IMR-90 (cell line): ENCODE measurements around the gene YLPM1. TPM values are rescaled to one million over a fixed set of nuclear protein-coding genes. Genes with fewer than 3 reads are reported as not detected.

Experiments
- ATAC-seq: fragments of 200-7000 bp; cut with Tn5 transposase; 2 replicates; pipeline ENCODE4 v1.9.1; 2020; ENCODE audit warnings: low read depth, mild to moderate bottlenecking, moderate library complexity
- BruUV-seq: library from RNA; stranded (reverse); fragments of 400-500 nt; replicated peaks from 2 replicates; lab custom pipeline; 2021; lab: Mats Ljungman, UMichigan
- CTCF ChIA-PET: fragments of 300-600 bp; formaldehyde crosslinking; extraction: SDS; loops from one replicate; lab custom pipeline; 2021; ENCODE audit warnings: antibody characterized with exemption; lab: Yijun Ruan, JAX
- POLR2A ChIA-PET: fragments of 300-600 bp; sonication (Branson Sonifier 250); formaldehyde crosslinking; loops from one replicate; lab custom pipeline; 2022; ENCODE audit warnings: antibody characterized with exemption; ENCODE audit not compliant: unreplicated experiment; lab: Charles Lee
- DNase-seq: peaks from one replicate; pipeline ENCODE4 v3.0.0; 2013
- H2AFZ ChIP-seq: replicated peaks from 2 replicates; pipeline ENCODE3; 2013; ENCODE audit warnings: low read length, mild to moderate bottlenecking; ENCODE audit not compliant: poor library complexity
- H2AK5ac ChIP-seq: 2 replicates; pipeline ENCODE4 v1.6.1; 2013; ENCODE audit warnings: low read depth, low read length, inconsistent platforms
- H2AK9ac ChIP-seq: replicated peaks from 2 replicates; pipeline ENCODE3; 2013; ENCODE audit warnings: mild to moderate bottlenecking, low read depth, low read length, moderate library complexity; ENCODE audit not compliant: poor library complexity
- H2BK120ac ChIP-seq: 2 replicates; pipeline ENCODE4 v1.6.1; 2013; ENCODE audit warnings: low read depth, low read length, inconsistent platforms
- H2BK15ac ChIP-seq: 3 replicates; pipeline ENCODE4 v1.6.1; 2013; ENCODE audit warnings: low read depth, low read length, inconsistent platforms
- H2BK20ac ChIP-seq: 2 replicates; pipeline ENCODE4 v1.6.1; 2013; ENCODE audit warnings: low read depth, mild to moderate bottlenecking, inconsistent platforms, low read length, moderate library complexity
- H2BK5ac ChIP-seq: 2 replicates; pipeline ENCODE4 v1.6.1; 2013; ENCODE audit warnings: mild to moderate bottlenecking, low read depth, low read length, inconsistent platforms; ENCODE audit not compliant: poor library complexity, severe bottlenecking
- H3K14ac ChIP-seq: replicated peaks from 2 replicates; pipeline ENCODE4 v1.6.1; 2013; ENCODE audit warnings: low read depth, low read length, inconsistent platforms
- H3K18ac ChIP-seq: 2 replicates; pipeline ENCODE4 v1.6.1; 2013; ENCODE audit warnings: low read depth, low read length, control low read depth
- H3K23ac ChIP-seq: 2 replicates; pipeline ENCODE4 v1.6.1; 2013; ENCODE audit warnings: low read depth, low read length, inconsistent platforms
- H3K27ac ChIP-seq: 2 replicates; pipeline ENCODE4 v1.5.1; 2013; ENCODE audit warnings: mild to moderate bottlenecking, control low read depth, low read length; ENCODE audit not compliant: insufficient read depth
- H3K27me3 ChIP-seq: 2 replicates; pipeline ENCODE4 v1.6.1; 2013; ENCODE audit warnings: low read length; ENCODE audit not compliant: control insufficient read depth, insufficient read depth
- H3K36me3 ChIP-seq: 2 replicates; pipeline ENCODE4 v1.6.1; 2013; ENCODE audit warnings: low read length, mixed read lengths; ENCODE audit not compliant: control insufficient read depth, insufficient read depth
- H3K4ac ChIP-seq: 2 replicates; pipeline ENCODE4 v1.6.1; 2013; ENCODE audit warnings: low read depth, low read length, inconsistent platforms
- H3K4me1 ChIP-seq: 2 replicates; pipeline ENCODE4 v1.6.1; 2013; ENCODE audit warnings: low read length, mixed read lengths; ENCODE audit not compliant: control insufficient read depth, insufficient read depth
- H3K4me2 ChIP-seq: 2 replicates; pipeline ENCODE4 v1.6.1; 2013; ENCODE audit warnings: low read depth, mild to moderate bottlenecking, control low read depth, low read length, moderate library complexity
- H3K4me3 ChIP-seq: 2 replicates; pipeline ENCODE4 v1.5.1; 2013; ENCODE audit warnings: low read depth, mild to moderate bottlenecking, control low read depth, low read length, moderate library complexity; ENCODE audit not compliant: insufficient read depth
- H3K56ac ChIP-seq: 2 replicates; pipeline ENCODE4 v1.6.1; 2013; ENCODE audit warnings: low read length, inconsistent platforms; ENCODE audit not compliant: insufficient read depth; ENCODE audit errors: extremely low read depth
- H3K79me1 ChIP-seq, 2 experiments: 2 replicates each; pipeline ENCODE4 v1.6.1; 2013; ENCODE audit warnings: low read length in 2 of 2, inconsistent platforms in 1 of 2, low read depth in 1 of 2
- H3K9ac ChIP-seq: 2 replicates; pipeline ENCODE4 v1.6.1; 2013; ENCODE audit warnings: low read depth, low read length, control low read depth
- H3K9me1 ChIP-seq: 2 replicates; pipeline ENCODE4 v1.6.1; 2013; ENCODE audit warnings: low read length, inconsistent platforms; ENCODE audit not compliant: insufficient read depth
- H3K9me3 ChIP-seq: 2 replicates; pipeline ENCODE4 v1.6.1; 2013; ENCODE audit warnings: low read length; ENCODE audit not compliant: control insufficient read depth, insufficient read depth
- H4K20me1 ChIP-seq: 2 replicates; pipeline ENCODE4 v1.6.1; 2013; ENCODE audit warnings: low read length, inconsistent platforms; ENCODE audit not compliant: insufficient read depth
- H4K5ac ChIP-seq: 2 replicates; pipeline ENCODE4 v1.6.1; 2013; ENCODE audit warnings: mild to moderate bottlenecking, low read depth, low read length, control low read depth
- H4K8ac ChIP-seq, 2 experiments: 2 replicates each; pipeline ENCODE4 v1.6.1; 2013; ENCODE audit warnings: low read depth in 2 of 2, low read length in 2 of 2, control low read depth in 1 of 2, inconsistent platforms in 1 of 2
- H4K91ac ChIP-seq: 2 replicates; pipeline ENCODE4 v1.6.1; 2013; ENCODE audit warnings: low read depth, low read length, inconsistent platforms; ENCODE audit not compliant: insufficient read depth
- BHLHE40 ChIP-seq: fragments of 150-350 bp; IDR thresholded peaks from 2 replicates; pipeline ENCODE4 v1.6.1; 2016; ENCODE audit warnings: mild to moderate bottlenecking, low read depth, low read length
- CHD1 ChIP-seq: IDR thresholded peaks from 2 replicates; pipeline ENCODE4 v1.6.1; 2012; ENCODE audit warnings: low read depth, low read length, improper control_type of control experiment
- FOS ChIP-seq: fragments of 150-350 bp; IDR thresholded peaks from 2 replicates; pipeline ENCODE4 v1.6.1; 2016; ENCODE audit warnings: low read depth, low read length
- NFE2L2 ChIP-seq: fragments of 150-350 bp; IDR thresholded peaks from 2 replicates; pipeline ENCODE4 v1.6.1; 2016; ENCODE audit warnings: low read depth, mild to moderate bottlenecking, low read length
- RAD21 ChIP-seq: IDR thresholded peaks from 2 replicates; pipeline ENCODE4 v1.6.1; 2012; ENCODE audit warnings: low read length, improper control_type of control experiment
- WGBS, 2 experiments: methylation state at CpG; one replicate each; pipeline versions ENCODE4 v1.1.5 to v1.1.7; 2013; ENCODE audit warnings: missing lambda C conversion rate in 2 of 2; ENCODE audit not compliant: insufficient read length in 1 of 2; ENCODE audit errors: extremely low coverage in 2 of 2; 5-methylcytosine and 5-hydroxymethylcytosine counted together
- dilution Hi-C: fragments of 300-500 bp; cut with HindIII; formaldehyde crosslinking; loops from one replicate; pipeline ENCODE4 v1.14.3; 2018; ENCODE audit warnings: low sequenced_read_pairs; ENCODE audit not compliant: unreplicated experiment
- in situ Hi-C: fragments of 300-500 bp; cut with MboI; formaldehyde crosslinking; loops from 3 replicates; pipeline ENCODE4 v1.14.3; 2019; ENCODE audit warnings: low sequenced_read_pairs, inconsistent platforms, mixed read lengths
- intact Hi-C: fragments of 100-400 bp; cut with micrococcal nuclease; formaldehyde crosslinking; loops from 2 replicates; pipeline ENCODE4 v1.10.0; 2022
- polyA plus RNA-seq, 3 experiments: library from polyadenylated mRNA; depleted of rRNA; stranded (reverse); fragments of >200 nt; gene quantifications; 2 replicates each; pipeline ENCODE4 v1.2.3, GENCODE V29; 2012; ENCODE audit warnings: low replicate concordance in 1 of 3
- total RNA-seq: library from RNA; depleted of rRNA; stranded (reverse); fragments of >200 nt; gene quantifications from 2 replicates; pipeline ENCODE4 v1.2.3, GENCODE V29; 2012
- TF ChIP-seq, protein P1 (sequence below): conservative IDR thresholded peaks from 2 replicates; pipeline ENCODE4 v1.5.1; 2012; ENCODE audit warnings: mild to moderate bottlenecking, low read depth, low read length, improper control_type of control experiment

Gene YLPM1
- total and polyA plus RNA-seq, 2 of the 4 experiments (the other 2 are of a cell fraction) = 8.2 to 19.7 TPM

DNA sequence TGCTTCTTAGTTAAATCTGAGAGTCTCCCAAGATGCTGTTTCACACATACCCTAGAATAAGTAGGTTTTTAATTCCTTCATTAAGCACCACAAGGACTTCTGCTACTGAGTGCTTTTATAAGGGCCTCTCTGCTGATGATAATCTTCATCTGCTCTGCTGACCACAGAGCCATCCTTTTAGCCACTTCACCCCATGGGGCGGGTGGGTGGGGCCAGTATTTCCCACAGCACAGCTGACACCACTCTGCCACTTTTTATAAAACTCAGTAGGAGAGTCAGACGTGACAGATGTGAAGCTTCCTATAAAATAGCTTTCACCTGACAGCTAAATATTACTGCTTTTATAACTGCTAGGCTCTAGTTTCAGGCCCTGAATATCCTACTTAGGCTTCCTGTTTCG, 29.9 kb upstream of the YLPM1 start:
- no peak overlapping the region for H3K18ac ChIP-seq
- H3K9me3 ChIP-seq = no peaks in the 10 kb centered on the region
- H4K91ac ChIP-seq = no peak overlapping the region
- DNase-seq (no peak), ATAC-seq (no peak)
- no TSS peak for BruUV-seq
- no peak overlapping the region for H2AK9ac ChIP-seq
- no peak overlapping the region for H2BK5ac ChIP-seq
- no peak overlapping the region for H4K8ac ChIP-seq
- no peaks in the 10 kb centered on the region for H3K27me3 ChIP-seq
- H2AFZ ChIP-seq = no peak overlapping the region
- H4K20me1 ChIP-seq = no peaks in the 10 kb centered on the region
- H2AK5ac ChIP-seq = no peak overlapping the region
- peaks cover 13% of the 10 kb centered on the region for H3K36me3 ChIP-seq
- 0 out of 2 replicates have a peak, but pooled peaks cover 3% of the 10 kb centered on the region for H3K9me1 ChIP-seq
- no peak overlapping the region for H3K23ac ChIP-seq
- H2BK120ac ChIP-seq = no peak overlapping the region
- no peak overlapping the region for H3K4me3 ChIP-seq
- peaks cover 4 to 12% of the 10 kb centered on the region in 2 experiments; a peak in 3 of 4 replicates for H3K79me1 ChIP-seq
- ChIA-PET CTCF (no interaction called here), POLR2A (interaction anchor here (0.5 kb wide), 1 partner anchor 121 kb away, joined by 5 read pairs; the partner anchor contains the start of gene LTBP2)
- in situ Hi-C loops (no loop called here), intact Hi-C loops (no loop called here), dilution Hi-C loops (no loop called here)
- H3K4me2 ChIP-seq = no peak overlapping the region
- no peak overlapping the region for H3K56ac ChIP-seq
- TF ChIP-seq CHD1 (no peak), NFE2L2 (no peak), FOS (no peak), RAD21 (no peak), BHLHE40 (no peak)
- TF ChIP-seq, protein P1, sequence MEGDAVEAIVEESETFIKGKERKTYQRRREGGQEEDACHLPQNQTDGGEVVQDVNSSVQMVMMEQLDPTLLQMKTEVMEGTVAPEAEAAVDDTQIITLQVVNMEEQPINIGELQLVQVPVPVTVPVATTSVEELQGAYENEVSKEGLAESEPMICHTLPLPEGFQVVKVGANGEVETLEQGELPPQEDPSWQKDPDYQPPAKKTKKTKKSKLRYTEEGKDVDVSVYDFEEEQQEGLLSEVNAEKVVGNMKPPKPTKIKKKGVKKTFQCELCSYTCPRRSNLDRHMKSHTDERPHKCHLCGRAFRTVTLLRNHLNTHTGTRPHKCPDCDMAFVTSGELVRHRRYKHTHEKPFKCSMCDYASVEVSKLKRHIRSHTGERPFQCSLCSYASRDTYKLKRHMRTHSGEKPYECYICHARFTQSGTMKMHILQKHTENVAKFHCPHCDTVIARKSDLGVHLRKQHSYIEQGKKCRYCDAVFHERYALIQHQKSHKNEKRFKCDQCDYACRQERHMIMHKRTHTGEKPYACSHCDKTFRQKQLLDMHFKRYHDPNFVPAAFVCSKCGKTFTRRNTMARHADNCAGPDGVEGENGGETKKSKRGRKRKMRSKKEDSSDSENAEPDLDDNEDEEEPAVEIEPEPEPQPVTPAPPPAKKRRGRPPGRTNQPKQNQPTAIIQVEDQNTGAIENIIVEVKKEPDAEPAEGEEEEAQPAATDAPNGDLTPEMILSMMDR = no peak
- H3K4me1 ChIP-seq = no peaks in the 10 kb centered on the region; the same call in 1 of the 2 replicates
- H3K9ac ChIP-seq = no peak overlapping the region
- no peak overlapping the region for H3K27ac ChIP-seq
- no peak overlapping the region for H2BK15ac ChIP-seq
- no peak overlapping the region for H3K14ac ChIP-seq
- no peak overlapping the region for H3K4ac ChIP-seq
- H4K5ac ChIP-seq = no peak overlapping the region
- H2BK20ac ChIP-seq = no peak overlapping the region
- no CpG with 5 or more reads among the region's 3 CpGs for WGBS, 2 experiments
